DND-41 (cell line): Measurements from ENCODE around the gene DDX5.

ENCODE experiments used
- CTCF ChIP-seq: IDR thresholded peaks from 2 replicates; pipeline ENCODE4 v1.5.1; 2012; ENCODE audit warnings: borderline replicate concordance, low read length, moderate library complexity, mild to moderate bottlenecking; ENCODE audit not compliant: poor library complexity, severe bottlenecking; ENCODE audit errors: extremely low read depth
- EZH2 ChIP-seq: IDR thresholded peaks from 3 replicates; pipeline ENCODE4 v1.6.1; 2012; ENCODE audit warnings: borderline replicate concordance, low read depth, mild to moderate bottlenecking, moderate library complexity, low read length, inconsistent platforms; ENCODE audit not compliant: severe bottlenecking

- peak; percentile 84 for TF ChIP-seq CTCF
- TF ChIP-seq EZH2 = no peak
Measured at GRCh38 chr17:64507413-64507782, 1.3 kb upstream of the DDX5 start.
